Endodermal cell (in vitro differentiated cells): Measurements from ENCODE around the gene KIAA1755. TPM values are rescaled to one million over a fixed set of nuclear protein-coding genes. Genes with fewer than 3 reads are reported as not detected.

Experiments used
- DNase-seq: peaks from one replicate; pipeline ENCODE4 v3.0.0-alpha.2; 2017
- H3K27ac ChIP-seq: 2 replicates; pipeline ENCODE4 v1.5.1; 2013; ENCODE audit warnings: mild to moderate bottlenecking, low read depth, low read length, moderate library complexity
- H3K27me3 ChIP-seq: 2 replicates; pipeline ENCODE4 v1.6.1; 2013; ENCODE audit warnings: mild to moderate bottlenecking, low read length, moderate library complexity; ENCODE audit not compliant: insufficient read depth, control insufficient read depth, poor library complexity, severe bottlenecking
- H3K36me3 ChIP-seq: 2 replicates; pipeline ENCODE4 v1.7.0; 2013; ENCODE audit warnings: mild to moderate bottlenecking, low read length, moderate library complexity; ENCODE audit not compliant: control insufficient read depth, insufficient read depth
- H3K4me1 ChIP-seq: one replicate; pipeline ENCODE4 v1.7.0; 2013; ENCODE audit warnings: low read length; ENCODE audit not compliant: control insufficient read depth, insufficient read depth
- H3K4me3 ChIP-seq: 2 replicates; pipeline ENCODE4 v1.5.1; 2013; ENCODE audit warnings: mild to moderate bottlenecking, low read length, moderate library complexity
- H3K9ac ChIP-seq: 2 replicates; pipeline ENCODE4 v1.6.1; 2013; ENCODE audit warnings: mild to moderate bottlenecking, low read length, moderate library complexity; ENCODE audit not compliant: poor library complexity, severe bottlenecking; ENCODE audit errors: extremely low read depth
- H3K9me3 ChIP-seq: 2 replicates; pipeline ENCODE4 v1.6.1; 2013; ENCODE audit warnings: mild to moderate bottlenecking, low read length, moderate library complexity; ENCODE audit not compliant: control insufficient read depth
- H3K27ac Mint-ChIP-seq: 2 replicates; pipeline ENCODE4 v1.8.0; 2020; ENCODE audit warnings: mixed read lengths
- H3K27me3 Mint-ChIP-seq: 2 replicates; pipeline ENCODE4 v1.8.0; 2021; ENCODE audit warnings: mild to moderate bottlenecking, mixed read lengths; ENCODE audit not compliant: insufficient read depth
- H3K36me3 Mint-ChIP-seq: 2 replicates; pipeline ENCODE4 v1.8.0; 2020; ENCODE audit warnings: low read depth, mixed read lengths
- H3K4me1 Mint-ChIP-seq: 2 replicates; pipeline ENCODE4 v1.8.0; 2020; ENCODE audit warnings: mixed read lengths
- H3K4me3 Mint-ChIP-seq: 2 replicates; pipeline ENCODE4 v1.8.0; 2020; ENCODE audit warnings: mild to moderate bottlenecking, moderate library complexity, mixed read lengths
- H3K9me3 Mint-ChIP-seq: 2 replicates; pipeline ENCODE4 v1.8.0; 2020; ENCODE audit warnings: mild to moderate bottlenecking, mixed read lengths
- CTCF ChIP-seq: fragments of 200-600 bp; sonication (generic); conservative IDR thresholded peaks from 2 replicates; pipeline ENCODE4 v1.5.0; 2021; ENCODE audit warnings: antibody characterized with exemption, mild to moderate bottlenecking
- WGBS, 2 experiments: methylation state at CpG; one replicate each; pipeline versions ENCODE4 v1.1.5 to v1.1.7; 2013; ENCODE audit warnings: missing lambda C conversion rate in 2 of 2, mixed read lengths in 1 of 2; ENCODE audit not compliant: insufficient coverage in 1 of 2, insufficient read length in 1 of 2; 5-methylcytosine and 5-hydroxymethylcytosine counted together
- total RNA-seq, 2 donors: library from RNA; stranded (reverse); fragmentation: NEBNext Ultra II Directional in 1 of 2; extraction: Animal tissue kit (Norgen Biotek cat#: 25700) in 1 of 2; gene quantifications; 2 replicates in 1 of 2; 3 replicates in 1 of 2; pipeline ENCODE4 v1.2.1, GENCODE V29; 2021

KIAA1755 gene
- total RNA-seq, 2 donors from 2014 or later: not detected

- no peak overlapping the region for H3K4me3 Mint-ChIP-seq
- H3K4me1 ChIP-seq: no peaks in the 10 kb centered on the region
- H3K4me1 Mint-ChIP-seq: no peaks in the 10 kb centered on the region
- no peaks in the 10 kb centered on the region for H3K36me3 Mint-ChIP-seq
- H3K9me3 Mint-ChIP-seq: peaks cover 2% of the 10 kb centered on the region
- no peak overlapping the region for H3K27ac ChIP-seq
- no peak overlapping the region for H3K9ac ChIP-seq
- peaks cover 6% of the 10 kb centered on the region for H3K9me3 ChIP-seq
- WGBS, 2 experiments: 70 to 88% methylated on average over 4 of the region's 4 CpGs
- peaks cover 7% of the 10 kb centered on the region for H3K27me3 Mint-ChIP-seq
- no peak for DNase-seq
- H3K36me3 ChIP-seq: no peaks in the 10 kb centered on the region
- no peak for TF ChIP-seq CTCF
- no peak overlapping the region for H3K4me3 ChIP-seq
- H3K27ac Mint-ChIP-seq: no peak overlapping the region
- H3K27me3 ChIP-seq: no peaks in the 10 kb centered on the region
Measured at GRCh38 chr20:38308047-38308438, 47.5 kb upstream of the KIAA1755 start.

- Mint-ChIP-seq H3K27ac (no peak overlapping the region), H3K4me1 (no peaks in the 10 kb centered on the region)
- 80 to 81% methylated on average over 6 to 8 of the region's 8 CpGs for WGBS, 2 experiments
Measured at GRCh38 chr20:38307371-38308046, 47.0 kb upstream of the KIAA1755 start.

GRCh38 chr20:38306379-38306778 lies 45.8 kb upstream of the KIAA1755 start:
- peaks cover 3% of the 10 kb centered on the region for H3K27me3 Mint-ChIP-seq
- no peak for TF ChIP-seq CTCF
- WGBS, 2 experiments: 89 to 95% methylated on average over 6 of the region's 6 CpGs
- Histone ChIP-seq H3K4me3 (no peak overlapping the region), H3K4me1 (no peaks in the 10 kb centered on the region), H3K36me3 (no peaks in the 10 kb centered on the region), H3K27ac (no peak overlapping the region), H3K9me3 (peaks cover 6% of the 10 kb centered on the region), H3K9ac (no peak overlapping the region), H3K27me3 (no peaks in the 10 kb centered on the region)
- H3K4me1 Mint-ChIP-seq: no peaks in the 10 kb centered on the region
- H3K9me3 Mint-ChIP-seq: peaks cover 2% of the 10 kb centered on the region
- H3K36me3 Mint-ChIP-seq: no peaks in the 10 kb centered on the region
- no peak overlapping the region for H3K4me3 Mint-ChIP-seq
- H3K27ac Mint-ChIP-seq: no peak overlapping the region
- DNase-seq: no peak

More at GRCh38 chr20:38307371-38308046, 47.0 kb upstream of the KIAA1755 start:
- Histone ChIP-seq H3K27me3 (no peaks in the 10 kb centered on the region), H3K27ac (no peak overlapping the region), H3K4me3 (no peak overlapping the region), H3K9me3 (peaks cover 6% of the 10 kb centered on the region), H3K4me1 (no peaks in the 10 kb centered on the region), H3K36me3 (no peaks in the 10 kb centered on the region), H3K9ac (no peak overlapping the region)
- peaks cover 7% of the 10 kb centered on the region for H3K27me3 Mint-ChIP-seq
- DNase-seq: no peak
- H3K4me3 Mint-ChIP-seq: no peak overlapping the region
- no peaks in the 10 kb centered on the region for H3K36me3 Mint-ChIP-seq
- H3K9me3 Mint-ChIP-seq: peaks cover 2% of the 10 kb centered on the region
- no peak for TF ChIP-seq CTCF
